NCI-H1417 (cell line): ENCODE data around the gene ZSWIM4.

ENCODE experiments used
- DNase-seq, 3 experiments: peaks; one replicate each; lab custom pipeline; 2025; lab: John Stamatoyannopoulos, UW

Gene ZSWIM4

GRCh38 chr19:13834244-13835069 is 39.2 kb downstream of the ZSWIM4 start:
- no peak for DNase-seq

GRCh38 chr19:13835791-13836723 is 40.8 kb downstream of the ZSWIM4 start:
- no peak for DNase-seq

- DNase-seq = no peak
Observed at GRCh38 chr19:13838435-13839129, 43.3 kb downstream of the ZSWIM4 start.

GRCh38 chr19:13839130-13839937 is 44.1 kb downstream of the ZSWIM4 start:
- no peak for DNase-seq

- no peak for DNase-seq
Observed at GRCh38 chr19:13839938-13840304, 44.7 kb downstream of the ZSWIM4 start.

GRCh38 chr19:13840305-13841085 is 45.3 kb downstream of the ZSWIM4 start:
- DNase-seq = no peak

- DNase-seq = no peak
Observed at GRCh38 chr19:13841086-13841961, 46.1 kb downstream of the ZSWIM4 start.

GRCh38 chr19:13841962-13842290 is 46.7 kb downstream of the ZSWIM4 start:
- no peak for DNase-seq

GRCh38 chr19:13842291-13843103 is 47.3 kb downstream of the ZSWIM4 start:
- DNase-seq = peak in 2 of 3 experiments; percentile 46 to 60

GRCh38 chr19:13843104-13843921 is 48.1 kb downstream of the ZSWIM4 start:
- peak in 2 of 3 experiments; percentile 38 to 66 for DNase-seq

- no peak for DNase-seq
Observed at GRCh38 chr19:13844130-13844631, 48.9 kb downstream of the ZSWIM4 start.

- peak; percentile 12 to 96 (median 95) for DNase-seq
Observed at GRCh38 chr19:13846557-13847406, 51.5 kb downstream of the ZSWIM4 start.

- peak; percentile 50 to 92 (median 92) for DNase-seq
Observed at GRCh38 chr19:13847407-13848339, 52.4 kb downstream of the ZSWIM4 start.

- DNase-seq = no peak
Observed at GRCh38 chr19:13848340-13848677, 53.1 kb downstream of the ZSWIM4 start.

- no peak for DNase-seq
Observed at GRCh38 chr19:13848798-13849676, 53.8 kb downstream of the ZSWIM4 start.
